GM21723 (cell line): ENCODE results near the gene TNRC18.
"Not testable (repeated sequence)": the region's sequence is repeated elsewhere in the genome, so short reads cannot be mapped to it uniquely, and the experiment has no call there.

Experiments
- ATAC-seq: cut with Tn5 transposase; IDR thresholded peaks from one replicate; pipeline ENCODE4 v1.9.1; 2021; ENCODE audit warnings: mild to moderate bottlenecking, moderate library complexity; ENCODE audit not compliant: unreplicated experiment

The TNRC18 gene

DNA sequence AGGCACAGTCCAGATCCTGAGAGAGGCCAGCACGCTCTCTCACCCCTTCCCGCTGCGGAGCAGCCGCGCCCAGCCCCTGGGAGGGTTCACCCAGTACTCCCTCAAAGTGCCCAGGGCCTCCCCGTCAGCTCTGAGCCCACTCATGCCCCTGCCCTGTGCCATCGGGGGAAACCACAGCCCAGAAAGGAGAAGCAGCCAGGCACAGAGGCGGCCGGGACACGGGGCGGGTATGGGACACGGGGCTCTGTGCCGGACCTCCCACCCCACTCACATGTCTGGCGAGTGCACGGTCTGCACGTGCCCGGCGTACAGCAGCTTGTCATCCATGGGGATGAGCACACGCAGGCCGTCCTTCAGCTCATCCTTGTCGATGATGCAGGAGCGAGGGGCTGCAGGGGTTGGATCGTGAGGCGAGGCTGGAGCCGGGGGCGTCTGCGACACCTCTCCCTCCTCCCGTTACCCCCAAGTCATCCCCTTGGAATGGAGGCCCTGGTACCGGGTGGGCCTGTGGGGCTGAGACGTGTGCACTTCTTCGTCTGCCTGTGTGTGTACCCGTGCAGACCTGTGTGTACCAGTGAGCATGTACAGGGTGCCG is 102.7 kb downstream of the TNRC18 start:
- no peak for ATAC-seq

DNA sequence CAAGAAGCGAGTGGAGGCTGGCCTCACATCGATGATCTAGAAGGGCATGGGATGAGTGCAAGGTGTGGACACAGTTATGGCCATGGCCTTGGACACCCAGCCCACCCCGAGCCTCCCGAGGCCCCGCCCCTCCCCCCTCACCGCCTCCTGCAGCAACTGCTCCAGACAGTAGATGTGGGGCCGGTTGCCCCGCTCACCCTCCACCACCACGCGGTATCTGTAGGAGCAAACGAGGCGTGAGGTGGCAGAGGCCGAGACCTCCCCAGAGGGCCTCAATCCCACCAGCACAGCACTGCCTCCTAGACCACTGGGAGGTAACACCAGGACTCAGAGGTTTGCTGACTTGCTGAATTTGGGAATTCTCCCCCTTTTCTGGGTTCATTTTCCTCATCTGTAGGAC is 103.2 kb downstream of the TNRC18 start:
- no peak for ATAC-seq

DNA sequence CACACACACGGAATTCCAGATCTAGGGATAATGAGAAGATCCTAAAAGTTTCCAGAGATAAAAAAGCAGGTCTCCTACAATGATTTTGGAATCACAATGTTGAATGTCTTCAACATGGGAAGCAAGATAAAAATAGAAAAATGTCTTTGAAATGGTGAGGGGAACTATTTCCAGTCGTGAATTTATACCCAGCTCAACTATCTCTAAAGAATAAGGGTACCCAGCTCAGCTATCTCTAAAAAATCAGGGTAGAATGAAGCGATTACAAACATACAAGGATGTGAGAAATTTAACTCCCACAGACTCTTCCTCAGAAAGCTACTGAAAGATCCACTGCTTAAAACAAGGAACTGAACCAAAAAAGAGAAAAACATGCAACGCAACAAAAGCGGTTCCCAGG is 105.0 kb downstream of the TNRC18 start:
- not testable (repeated sequence) for ATAC-seq

DNA sequence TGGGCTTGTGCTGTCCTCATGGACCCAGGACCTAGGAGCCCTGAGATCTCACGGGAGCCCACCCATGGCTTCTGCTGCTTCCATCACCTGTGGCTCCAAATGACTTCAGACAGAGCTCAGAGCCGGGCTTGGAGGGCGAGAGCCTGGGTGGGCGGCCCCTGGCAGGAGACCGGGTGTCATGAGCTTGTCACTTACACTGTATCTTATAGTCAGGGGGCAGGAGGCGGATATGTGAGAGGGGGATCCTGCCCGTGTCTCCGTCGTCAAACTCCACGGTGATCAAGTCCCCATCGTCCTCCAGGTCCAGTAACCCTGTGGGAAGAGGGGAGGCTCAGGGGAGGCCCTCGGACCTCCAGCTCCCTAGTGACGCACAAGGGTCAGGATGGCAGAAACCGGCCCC is 107.9 kb downstream of the TNRC18 start:
- ATAC-seq: no peak

DNA sequence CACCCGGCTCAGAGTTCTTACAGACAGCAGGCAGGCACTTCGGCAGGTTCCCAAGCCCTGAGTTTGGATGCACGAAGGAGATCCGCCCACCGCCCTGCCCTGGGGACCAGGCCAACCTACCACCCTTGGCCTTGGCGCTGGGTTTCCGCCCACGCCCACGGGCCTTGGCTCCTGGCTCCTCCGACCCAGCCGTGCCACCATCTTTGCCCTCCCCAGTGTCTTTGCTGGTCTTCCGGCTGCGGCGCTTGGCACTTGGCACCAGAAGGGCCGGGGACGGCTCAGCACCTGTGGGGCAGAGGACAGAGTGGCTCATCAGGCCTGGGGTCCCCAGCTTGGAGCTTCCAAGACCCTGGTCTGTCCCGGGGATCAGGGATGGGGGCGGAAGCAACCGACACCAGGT is 108.8 kb downstream of the TNRC18 start:
- no peak for ATAC-seq

DNA sequence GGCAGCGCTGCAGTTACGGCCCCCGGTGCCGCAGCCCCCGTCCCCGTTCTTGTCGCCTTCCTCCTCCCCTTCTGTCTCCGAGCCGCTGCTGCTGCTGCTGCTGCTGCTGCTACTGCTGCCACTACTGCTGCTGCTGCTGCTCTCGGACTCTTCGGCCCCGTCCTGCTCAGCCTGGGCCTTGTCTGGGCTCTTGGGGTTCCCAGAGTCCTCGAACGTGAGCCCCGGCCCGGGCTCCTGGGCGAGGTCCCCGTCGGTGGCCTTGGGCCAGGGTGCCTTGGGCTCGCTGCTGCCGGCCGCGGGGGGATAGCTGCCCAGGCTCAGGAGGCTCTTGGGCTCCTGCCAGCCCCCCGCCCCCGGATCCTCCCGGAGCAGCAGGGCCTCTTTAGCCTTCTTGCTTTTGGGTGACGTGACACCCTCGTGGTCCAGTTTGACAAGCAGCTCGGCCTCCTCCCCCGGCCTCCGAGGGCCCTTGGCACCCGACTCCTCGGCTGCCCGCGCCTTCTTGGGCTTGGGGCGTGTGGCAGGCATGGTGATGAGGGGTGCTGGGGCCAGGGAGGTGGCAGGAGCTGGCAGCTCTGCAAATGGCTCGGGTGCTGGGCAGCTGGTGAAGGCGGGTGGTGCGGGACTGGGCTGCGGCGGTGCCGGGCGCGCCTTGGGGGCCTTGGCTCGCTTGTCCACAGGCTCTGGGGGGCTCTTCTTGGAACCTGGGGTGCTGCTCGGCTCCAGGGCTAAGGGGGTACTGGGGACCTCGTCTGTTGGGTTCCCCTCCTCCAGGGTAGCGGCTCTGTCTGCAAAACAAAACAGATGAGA is 110.4 kb downstream of the TNRC18 start:
- not testable (repeated sequence) for ATAC-seq

DNA sequence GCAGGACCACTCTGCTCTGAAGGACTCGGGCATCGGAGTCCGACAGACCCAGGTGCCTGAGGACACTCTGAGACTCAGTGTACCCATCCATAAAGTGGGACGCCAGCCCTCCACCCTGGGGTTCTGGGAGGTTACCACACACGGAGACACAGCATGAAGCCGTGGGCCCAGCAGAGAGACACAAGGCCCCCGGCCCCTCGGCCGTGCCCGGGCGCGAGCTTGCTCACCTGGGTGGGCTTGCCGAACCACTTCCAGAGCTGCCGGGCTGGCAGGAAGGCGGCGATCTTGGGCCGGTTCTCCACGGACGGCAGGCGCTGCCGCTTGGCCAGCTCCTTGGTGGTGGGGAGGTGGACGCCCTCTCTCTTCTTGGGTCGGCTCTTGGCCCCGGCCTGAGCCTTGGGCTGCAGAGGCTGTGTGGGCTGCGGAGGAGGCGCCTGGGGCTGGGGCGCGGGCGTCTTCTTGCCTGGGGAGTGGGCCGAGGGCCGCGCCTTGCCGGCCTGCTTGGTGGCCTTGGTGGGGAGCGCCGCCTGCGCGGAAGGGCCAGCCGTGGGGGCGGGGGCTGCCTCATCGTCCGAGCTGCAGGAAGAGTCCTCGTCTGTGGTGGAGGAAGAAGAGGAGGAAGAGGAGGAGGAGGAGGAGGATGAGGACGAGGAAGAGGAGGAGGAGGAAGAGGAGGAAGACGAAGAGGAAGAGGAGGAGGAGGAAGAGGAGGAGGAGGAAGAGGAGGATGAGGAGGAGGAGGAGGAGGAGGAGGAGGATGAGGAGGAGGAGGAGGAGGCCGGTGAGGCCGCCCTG is 111.2 kb downstream of the TNRC18 start:
- not testable (repeated sequence) for ATAC-seq

DNA sequence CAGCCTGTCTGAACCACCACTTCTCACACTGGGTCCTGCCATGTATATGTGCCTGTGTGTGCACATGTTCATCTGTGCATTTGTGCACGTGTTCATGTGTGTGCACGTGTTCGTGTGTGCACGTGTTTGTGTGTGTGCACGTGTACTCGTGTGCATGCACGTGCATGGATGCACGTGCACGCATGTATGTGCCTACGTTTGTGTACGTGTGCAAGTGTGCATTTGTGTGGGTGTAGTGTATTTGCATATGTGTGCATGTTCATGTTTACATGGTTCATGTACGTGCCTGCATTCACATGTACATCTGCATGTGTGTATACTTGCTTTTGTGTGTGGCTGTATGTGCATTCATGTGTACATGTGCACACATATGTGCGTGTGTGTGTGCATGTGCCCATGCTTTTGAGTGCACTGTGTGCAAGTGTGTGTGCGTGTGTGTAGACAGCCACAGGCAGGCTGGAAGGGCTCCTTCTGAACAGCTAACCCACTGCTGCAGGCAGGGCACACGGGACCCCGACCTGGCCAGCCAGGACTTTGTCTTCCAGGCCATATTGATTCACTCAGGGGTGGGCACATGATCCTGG is 112.7 kb downstream of the TNRC18 start:
- no peak for ATAC-seq

DNA sequence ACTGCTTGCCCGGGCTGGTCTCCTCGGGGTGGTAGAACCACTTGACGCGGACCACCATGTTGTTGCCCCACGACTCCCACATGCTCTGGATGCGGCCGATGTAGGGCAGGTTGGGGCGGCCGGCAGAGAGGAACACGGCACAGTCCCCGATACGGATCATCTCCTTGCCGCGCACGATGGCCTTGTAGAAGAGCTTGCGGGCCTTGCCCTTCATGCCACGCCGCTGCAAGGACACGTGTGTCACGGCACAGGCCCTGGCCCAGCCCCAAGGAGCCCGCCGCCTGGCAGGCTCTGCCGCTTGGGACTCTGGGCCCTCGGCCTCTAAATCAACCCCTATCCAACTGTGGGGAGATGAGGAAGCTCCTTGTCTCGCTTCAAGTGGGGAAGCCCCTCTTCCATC is 114.5 kb downstream of the TNRC18 start:
- no peak for ATAC-seq

DNA sequence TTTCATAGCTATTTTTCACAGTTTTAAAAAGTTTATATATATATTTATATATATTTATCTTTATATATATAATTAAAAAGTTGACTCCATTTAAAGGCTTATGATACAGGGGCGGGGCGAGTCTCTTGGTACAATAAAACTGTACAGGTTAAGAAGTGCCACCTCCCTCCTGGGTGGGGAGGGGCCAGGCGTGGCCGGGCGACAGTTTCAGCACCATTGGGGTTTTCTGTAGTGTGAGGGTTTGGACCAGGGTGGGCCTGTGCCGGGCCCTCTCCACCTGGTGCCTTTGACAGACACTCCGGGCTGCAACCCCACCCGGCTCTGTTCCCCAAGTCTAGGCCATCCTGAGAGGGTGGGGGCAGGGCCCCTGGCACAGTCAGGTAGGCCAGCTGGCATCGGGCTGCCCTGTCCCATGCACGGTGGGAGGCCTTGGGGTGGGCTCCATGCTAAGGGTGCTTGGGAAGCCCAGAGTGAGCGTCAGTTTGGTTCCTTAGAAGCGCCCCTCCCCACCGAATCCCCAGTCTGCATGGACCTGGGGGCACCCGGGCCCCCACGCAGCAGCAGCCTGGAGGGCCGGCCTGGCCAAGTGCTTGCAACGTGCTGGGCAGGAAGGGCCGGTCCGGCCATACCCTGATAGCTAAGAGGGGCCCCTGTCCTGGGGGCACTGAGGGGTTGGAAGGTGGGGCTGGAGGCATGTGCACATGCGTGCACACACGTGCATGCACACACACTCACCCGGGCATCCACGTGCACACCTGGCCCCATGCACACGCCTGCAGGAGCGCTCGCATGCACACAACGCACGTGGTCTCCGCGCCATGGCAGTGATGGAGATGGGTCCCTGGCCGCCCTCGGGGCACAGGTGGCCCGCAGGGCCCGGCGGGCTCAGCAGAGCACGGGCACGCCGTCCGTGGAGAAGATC is 116.2 kb downstream of the TNRC18 start:
- ATAC-seq: not testable (repeated sequence)

DNA sequence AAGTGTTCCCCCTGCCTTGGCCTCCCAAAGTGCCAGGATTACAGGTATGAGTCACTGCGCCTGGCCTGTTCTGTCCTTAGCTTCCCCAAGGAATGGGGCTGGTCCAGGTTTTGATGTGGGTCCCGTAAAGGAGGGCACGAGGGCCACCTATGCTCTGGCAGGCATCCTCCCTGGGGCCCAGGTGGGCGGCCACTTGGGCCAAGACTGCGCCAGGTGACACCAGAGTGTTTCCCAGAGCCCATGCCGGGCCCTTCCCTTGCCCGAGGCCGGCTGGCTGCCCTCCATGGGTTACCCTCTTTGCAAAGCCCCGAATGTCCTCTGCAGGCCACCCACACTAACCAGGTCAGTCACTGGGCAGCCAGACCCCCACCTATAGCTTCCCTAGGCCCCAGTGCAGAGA is 118.6 kb downstream of the TNRC18 start:
- not testable (repeated sequence) for ATAC-seq

DNA sequence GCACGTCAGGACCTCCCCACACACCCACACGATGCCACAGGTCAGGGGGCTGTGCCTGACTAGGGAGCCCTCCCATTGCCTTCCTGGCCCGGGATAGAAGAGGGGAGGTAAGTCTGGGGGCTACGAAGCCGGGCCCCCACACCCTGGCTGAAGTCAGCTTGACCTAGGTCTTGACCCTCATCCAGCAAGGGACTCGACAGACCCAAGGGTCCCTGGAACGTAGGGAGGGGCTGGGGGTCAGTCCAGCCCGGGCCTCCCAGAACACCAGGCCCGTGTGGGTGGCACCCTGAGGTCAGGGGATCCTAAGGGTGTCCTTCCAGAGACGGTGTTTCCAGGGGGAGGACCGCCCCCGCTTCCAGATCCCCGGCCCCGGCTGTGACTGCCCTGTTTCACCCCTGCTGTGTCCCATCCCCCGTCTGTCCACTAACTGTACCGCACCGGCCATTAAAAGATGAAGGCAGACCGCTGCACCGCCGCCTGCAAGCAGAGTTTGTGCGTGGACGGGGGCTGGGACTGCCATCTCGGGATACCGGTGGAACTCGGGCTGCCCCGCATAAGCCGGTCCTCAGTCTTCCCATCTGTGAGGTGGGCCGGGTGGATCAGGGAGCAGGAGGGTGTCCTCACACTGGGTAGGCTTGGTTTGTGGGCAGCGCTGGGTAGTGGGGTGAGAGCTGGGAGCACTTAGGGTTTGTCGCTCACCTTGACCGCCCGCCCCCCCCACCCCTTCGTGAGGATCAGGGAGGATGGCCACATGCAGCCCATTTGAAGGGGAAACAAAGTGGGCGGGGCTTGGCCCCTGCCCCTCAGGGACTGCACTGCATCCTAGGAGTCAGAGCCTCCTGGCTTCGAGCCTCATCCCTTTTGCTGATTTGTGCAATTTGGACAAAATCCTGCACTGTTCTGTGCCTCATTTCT is 119.8 kb downstream of the TNRC18 start:
- no peak for ATAC-seq

DNA sequence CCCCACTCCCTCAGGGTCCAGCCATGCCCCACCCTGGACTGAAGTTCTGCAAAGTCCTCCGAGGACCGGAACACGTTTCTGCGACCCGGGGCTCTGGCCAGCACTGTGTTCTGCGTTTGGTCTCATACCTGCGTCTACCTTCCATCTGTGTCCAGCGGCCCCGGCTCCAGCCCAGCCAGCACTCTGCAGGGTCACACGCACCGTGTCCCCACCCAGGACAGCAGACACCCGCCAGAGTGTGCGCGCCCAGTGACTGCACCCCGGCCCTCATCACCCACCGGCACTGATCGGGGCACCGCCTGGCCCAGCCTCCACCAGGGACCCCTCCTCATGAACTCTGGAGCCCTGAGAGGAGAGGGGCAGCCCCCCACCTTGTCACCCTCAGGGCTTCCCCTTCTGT is 120.6 kb downstream of the TNRC18 start:
- no peak for ATAC-seq

DNA sequence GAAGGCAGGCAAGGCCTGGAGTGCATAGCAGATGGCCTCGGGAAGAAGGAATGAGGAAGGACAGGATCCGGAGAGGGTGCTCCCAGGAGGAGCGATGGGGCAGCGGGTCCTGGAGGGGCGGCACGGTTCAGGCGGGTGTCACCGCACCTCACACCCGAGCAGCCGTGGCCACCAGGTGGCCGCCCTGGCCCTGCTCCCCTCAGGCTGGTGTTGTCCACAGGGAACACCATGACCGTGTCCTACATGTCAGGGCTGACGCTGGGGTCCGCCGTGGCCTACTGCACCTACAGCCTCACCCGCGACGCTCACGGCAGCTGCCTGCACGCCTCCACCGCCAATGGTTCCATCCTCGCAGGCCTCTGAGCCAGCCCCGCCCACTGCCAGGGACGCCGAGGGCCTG is 121.1 kb downstream of the TNRC18 start:
- no peak for ATAC-seq

DNA sequence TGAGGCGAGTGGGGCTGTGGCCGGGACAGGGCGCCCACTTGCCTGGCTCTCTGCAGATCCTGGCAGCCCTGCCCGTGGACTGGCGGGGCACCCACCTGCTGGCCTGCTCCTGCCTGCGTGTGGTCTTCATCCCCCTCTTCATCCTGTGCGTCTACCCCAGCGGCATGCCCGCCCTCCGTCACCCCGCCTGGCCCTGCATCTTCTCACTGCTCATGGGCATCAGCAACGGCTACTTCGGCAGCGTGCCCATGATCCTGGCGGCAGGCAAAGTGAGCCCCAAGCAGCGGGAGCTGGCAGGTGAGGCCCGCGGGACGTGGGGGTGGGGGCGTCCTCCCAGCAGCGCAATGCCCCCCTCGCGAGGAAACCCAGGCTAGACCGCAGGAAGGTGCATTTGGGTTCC is 123.3 kb downstream of the TNRC18 start:
- ATAC-seq: no peak

DNA sequence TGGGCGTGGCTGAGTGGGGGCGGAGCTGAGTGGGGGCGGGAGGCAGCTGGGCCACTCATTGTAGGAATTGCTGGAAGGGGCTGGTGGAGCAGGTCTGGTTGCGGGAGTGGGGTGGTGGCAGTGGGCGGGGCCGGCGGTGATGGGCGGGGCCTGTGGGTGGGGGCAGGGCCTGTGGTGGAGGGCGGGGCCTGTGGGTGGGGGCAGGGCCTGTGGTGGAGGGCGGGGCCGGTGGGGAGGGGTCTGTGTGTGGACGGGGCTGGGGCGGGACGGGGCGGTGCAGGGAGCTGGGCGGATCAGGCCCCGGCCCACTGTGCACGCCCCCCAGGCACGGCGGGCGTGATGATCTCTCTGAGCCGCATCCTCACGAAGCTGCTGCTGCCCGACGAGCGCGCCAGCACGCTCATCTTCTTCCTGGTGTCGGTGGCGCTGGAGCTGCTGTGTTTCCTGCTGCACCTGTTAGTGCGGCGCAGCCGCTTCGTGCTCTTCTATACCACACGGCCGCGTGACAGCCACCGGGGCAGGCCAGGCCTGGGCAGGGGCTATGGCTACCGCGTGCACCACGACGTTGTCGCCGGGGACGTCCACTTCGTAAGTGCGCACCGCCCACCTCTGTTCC is 126.9 kb downstream of the TNRC18 start:
- ATAC-seq: peak; percentile 58

DNA sequence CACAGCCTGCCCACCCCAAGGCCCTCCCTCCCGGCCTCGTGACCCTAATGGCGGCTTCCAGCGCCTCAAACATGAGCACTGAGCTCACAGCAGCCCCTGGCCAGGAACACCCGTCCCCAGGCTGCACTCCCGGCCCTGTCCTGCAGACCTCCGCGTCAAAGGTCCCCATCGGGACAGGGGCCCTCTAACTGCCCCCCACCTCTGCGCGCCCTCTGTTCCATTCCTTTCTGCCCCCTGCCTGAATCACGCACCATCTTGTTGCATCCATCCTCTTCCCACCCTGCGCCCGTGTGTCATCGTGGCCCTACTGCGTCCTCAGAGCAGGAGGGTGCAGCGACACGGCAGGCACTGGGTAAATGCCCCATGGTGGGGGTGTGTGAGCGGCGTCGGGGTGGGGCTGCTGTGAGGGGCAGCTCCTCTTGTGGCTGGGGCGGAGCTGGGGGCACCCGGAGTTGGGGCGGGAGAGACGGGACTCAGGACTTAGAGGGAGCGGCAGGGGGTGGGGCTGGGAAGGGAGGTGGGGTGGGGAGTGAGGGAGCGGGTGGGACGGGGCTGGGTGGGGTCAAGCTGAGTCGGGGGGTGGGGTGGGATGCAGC is 127.5 kb downstream of the TNRC18 start:
- ATAC-seq: no peak
